HS-5 (cell line): Measurements from ENCODE around the gene MYOZ2.

Experiments
- DNase-seq: peaks from one replicate; pipeline ENCODE4 v3.0.0-alpha.2; 2012; ENCODE audit warnings: low read depth

MYOZ2 gene

DNA sequence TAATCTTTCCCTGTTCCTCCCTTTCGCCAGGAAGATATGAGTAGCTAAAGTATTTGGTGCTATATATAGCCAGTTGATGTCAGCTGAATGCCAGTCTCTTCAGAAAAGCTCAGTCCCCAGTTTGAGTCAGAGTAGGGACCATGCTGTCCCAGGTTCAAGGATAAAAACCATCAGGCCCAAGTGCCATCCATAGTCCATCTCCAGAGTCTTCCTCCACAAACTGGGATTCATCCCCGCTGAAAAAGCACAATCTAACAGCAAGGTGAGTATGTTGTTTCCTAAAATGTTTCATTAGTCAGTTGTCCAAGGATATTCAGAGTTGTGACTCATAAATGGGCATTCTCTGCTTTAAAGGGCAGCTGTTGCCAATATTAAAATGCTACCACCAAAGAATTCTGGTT is at the start of gene MYOZ2:
MYOZ2 (plus strand) TSS at position 112 of the 401 bp plus-strand sequence. CDS start 694 bp downstream, outside the sequence.
- no peak for DNase-seq

DNA sequence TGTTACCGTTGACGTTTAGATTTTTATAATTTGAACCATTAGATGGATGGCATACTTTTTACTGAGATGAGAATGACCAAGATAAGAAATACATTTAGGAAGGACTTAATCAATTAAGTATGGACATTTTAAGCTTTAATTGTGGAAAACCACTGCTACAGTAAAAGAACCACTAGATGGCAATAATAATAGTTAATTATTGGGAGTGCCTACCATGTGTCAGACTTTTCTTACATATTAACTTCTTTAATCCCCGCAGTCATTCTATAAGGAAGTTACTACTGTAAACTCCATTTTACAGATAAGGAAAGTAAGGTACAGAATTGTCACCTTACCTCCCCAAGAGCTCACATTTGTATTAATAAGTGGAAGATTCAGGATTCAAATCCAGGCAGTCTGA is 48.5 kb upstream of the MYOZ2 start:
- no peak for DNase-seq

DNA sequence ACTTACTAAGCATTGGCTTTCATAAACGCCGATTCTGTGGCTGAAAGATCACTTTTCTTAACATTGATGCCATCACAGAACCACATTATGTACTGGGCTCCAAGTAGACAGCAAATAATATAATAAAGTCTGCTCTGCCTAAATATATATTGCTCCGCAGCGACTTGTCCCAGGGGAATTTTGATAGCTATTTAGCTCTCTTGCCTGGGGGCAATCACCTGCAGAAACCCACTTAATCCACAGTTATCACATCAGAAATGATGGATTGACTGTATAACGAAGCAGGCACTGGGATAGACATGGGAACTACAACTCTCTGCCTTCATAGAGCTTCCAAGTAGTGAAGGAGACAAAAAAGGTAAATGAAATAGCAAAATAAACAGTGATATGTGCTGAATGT is 48.0 kb upstream of the MYOZ2 start:
- no peak for DNase-seq

DNA sequence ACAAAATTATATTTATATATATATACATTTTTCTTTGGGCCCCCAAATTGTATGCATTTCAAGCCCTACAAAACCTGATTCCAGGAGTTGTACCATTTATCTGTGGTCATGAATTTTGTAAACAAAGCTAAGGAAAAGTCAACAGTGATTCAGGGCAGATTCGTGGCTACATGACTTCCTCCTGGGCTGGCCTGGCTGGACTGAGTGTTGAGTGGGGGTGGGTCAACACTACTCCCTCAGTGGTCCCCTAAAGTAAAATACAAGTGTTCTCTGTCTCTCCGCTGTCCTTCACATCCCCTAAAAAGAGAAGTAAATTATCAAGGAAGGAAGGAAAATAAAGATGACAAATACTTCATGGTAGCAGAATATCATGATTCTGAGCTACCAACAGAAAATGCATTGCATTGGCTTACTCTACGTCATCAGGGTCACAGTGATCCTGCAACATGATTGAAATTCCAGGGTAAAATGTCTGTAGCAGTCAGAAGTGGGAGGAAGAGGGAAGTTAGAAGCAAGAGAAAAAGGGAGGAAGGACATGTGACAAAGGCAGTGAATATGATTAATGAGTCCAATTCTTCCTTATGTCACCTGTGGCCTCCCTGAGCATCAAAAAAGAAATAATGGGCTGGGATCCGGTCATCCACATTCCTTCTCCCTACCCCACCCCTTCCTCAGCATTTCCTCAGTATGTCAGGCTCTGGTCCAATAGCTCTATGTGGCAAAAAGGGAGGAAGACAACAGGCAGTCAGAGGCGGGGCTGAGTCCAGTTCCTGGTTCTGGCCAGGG is 42.4 kb upstream of the MYOZ2 start:
- no peak for DNase-seq

DNA sequence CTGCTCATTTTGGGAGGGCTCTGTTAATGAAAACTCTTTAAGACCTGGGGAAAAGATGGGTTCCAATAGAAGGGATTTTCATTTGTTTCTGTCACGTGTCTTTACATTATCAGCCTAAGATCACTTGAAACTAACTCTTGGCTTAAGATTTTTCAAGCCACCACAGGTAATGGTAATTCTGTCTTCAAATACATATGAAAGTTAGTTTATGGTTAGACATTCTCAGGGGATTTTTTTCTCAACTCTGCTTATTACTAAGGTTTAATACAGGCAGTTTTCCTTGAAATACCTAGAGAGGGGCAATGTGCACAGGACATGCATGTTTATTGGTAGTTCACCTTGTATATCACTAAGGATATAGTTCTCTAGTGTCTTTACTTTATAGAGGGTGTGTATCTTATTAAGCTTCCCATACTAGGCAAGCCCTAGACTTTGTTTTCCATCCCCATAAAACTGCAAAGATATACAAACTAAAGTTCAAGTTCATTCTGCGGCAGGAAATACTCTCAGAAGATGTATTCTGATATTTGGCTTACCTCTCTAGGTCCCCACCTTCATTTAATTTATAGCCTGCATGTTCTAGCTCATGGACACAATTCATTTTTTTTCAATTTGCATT is 38.2 kb upstream of the MYOZ2 start:
- no peak for DNase-seq

DNA sequence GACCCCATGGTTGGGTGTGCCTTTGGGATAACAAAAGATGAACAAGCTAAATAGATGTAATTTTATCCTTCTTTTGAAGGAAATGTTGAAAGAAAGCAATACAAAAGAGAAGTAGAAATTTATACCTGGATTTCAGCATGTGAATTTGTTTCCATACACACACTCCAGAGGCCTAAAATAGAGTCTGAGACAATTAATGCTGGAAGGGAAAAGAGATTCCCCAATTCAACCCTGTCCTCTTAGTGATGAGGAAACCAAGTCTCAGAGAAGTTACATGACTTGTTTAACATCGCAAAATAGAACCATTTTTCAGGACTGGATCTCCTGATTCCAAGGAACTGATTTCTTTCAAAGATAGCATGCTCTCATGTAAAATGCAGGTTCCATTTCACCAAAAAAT is 37.3 kb upstream of the MYOZ2 start:
- DNase-seq = no peak

DNA sequence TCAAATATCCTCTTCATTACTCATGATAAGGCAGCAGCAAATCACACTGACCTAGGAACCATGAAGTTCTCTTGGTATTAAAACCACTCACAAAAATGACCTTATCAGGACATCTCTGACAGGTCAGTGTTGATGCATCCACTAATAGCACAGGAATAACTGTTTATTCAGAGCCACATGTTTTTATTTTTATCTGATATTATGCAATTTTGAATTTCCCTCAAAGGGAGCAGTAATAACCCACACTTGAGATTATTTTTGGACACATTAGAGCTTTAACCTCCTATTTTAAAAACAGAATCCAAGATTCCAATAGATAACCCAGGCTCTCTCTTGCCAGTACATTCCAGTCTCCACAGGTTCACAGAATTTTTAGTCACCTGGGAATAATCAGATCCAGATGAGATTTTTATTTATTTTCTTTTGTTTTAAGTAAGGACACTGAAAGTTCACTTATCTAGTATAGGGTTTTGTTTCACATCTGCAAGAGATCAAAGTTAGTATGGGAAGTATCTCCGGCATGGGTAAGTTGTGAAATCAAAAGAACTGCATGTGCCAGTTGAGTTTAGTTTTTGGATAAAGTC is 36.3 kb upstream of the MYOZ2 start:
- peak; percentile 49 for DNase-seq

DNA sequence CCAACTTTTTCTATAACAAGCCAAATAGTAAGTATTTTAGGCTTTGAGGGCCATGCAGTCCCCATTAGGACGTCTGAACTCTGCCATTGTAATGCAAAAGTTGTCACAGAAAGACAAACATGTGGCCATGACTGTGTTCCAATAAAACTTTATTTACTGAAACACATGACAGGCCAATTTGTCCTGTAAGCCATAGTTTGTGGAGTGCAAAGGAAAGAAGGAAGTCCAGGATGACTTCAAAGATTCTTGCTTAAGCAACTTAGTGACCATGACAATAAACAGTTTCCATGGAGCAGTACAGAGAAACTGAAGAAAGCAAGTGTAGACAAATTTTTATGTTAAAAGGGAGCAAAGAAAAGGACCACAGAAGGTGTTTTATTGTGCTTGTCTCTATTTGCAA is 35.0 kb upstream of the MYOZ2 start:
- no peak for DNase-seq

DNA sequence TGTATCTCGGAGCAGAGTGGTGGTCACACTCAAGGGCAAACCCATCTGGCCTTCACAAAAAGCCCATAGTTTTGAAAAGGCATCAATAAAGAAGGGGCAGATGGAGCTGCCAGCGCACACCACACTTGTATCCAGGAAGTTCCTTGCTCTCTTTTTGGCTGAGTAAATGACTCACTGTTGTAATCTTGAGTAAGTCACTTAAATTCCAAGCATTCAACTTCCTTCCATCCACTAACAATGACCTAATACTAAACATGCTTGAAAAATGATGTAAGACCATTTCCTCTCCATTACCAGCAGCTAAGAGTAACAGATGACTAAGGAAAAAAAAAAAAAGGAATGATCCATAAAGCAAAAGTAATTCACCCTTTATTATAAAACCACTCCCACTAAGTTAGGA is 32.4 kb upstream of the MYOZ2 start:
- DNase-seq = peak; percentile 88

DNA sequence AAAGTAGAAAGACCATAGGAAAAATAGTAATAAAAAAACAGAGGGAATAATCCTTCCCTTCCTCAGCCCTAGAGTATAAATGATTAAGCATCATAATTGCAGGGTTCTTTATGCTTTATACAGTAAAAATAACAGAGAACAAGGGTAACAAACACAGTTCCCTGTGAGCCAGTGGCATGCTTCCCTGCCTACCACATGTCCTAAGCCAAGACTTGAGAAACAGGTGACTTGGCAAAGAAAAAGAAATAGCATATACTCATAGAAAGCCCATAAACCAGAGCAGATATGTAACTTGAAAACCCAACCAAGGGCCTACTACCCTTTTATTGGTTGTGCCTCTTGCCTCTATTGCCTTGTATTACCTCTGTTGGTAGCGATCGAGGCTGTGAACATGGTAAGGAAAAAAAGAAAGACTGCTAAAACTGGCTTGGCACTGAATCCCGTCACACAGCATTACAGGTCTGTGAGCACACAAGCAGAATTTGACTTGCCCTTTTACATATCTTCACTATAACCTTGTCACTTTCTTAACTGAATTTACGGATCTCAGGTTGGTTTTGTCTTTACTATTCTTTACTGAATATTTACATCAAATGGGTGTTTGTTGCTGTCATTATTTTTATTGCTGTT is 30.9 kb upstream of the MYOZ2 start:
- DNase-seq = no peak

DNA sequence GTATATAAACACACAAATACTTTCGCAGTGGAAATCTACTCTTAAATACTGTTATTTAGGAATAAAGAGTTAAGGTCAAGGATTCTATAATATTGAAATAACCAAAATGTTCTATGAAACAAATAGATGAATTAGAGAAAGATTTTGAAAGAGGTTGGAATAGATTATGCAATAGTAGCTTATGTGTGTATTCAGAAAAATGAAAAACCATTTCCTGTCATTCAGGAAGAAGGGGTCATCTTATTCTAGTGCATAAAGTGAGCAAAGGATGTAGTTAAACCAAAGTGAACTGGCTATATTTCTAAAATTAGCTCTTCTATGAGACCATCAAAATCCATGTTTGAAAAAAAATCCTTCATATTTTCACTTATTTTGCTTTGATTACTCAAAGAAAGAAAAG is 30.0 kb upstream of the MYOZ2 start:
- no peak for DNase-seq

DNA sequence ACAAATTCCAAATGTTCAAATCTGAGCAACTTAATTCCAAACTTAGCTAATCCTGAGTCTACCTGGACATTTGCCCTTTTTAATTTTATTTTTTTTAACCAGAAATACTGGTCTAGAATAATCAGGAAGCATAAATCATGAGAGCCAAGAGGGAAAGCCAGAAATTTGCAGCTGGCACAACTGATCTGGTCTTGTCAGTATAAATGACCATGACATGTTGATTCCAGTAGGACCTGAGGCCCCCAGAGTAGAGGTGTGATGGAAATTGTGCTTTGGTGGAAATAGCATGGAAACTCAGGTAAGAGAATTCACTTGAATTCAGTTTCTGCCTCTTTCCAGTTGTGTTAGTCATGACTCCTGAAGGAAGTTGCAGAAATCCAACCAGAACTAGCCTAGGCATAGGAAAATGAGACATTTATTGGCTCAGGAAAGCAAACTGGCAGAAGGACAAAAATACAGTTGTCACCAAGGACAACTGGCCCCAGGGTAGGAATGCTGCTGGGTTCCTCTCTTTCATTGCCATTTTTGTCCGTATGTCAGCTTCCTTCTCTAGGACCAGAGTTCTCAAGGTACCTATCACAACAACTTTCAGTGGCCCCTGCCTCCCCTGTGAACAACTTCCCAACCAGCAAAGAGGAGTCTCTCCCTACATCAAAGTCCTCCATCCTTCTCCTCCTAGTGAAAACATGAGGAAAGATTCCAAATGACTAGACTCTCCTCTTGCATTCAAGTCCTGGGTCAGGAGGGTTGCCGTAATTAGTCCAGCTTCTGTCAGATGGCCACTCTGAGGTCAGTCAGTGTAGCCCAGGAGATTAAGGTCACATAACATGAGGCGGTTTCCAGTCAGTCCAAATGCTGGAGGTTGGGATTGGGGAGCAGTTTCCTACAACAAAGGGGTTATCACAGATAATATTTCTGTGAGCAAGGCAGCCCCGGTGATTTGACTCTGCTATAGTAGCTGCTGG is 29.3 kb upstream of the MYOZ2 start:
- no peak for DNase-seq

DNA sequence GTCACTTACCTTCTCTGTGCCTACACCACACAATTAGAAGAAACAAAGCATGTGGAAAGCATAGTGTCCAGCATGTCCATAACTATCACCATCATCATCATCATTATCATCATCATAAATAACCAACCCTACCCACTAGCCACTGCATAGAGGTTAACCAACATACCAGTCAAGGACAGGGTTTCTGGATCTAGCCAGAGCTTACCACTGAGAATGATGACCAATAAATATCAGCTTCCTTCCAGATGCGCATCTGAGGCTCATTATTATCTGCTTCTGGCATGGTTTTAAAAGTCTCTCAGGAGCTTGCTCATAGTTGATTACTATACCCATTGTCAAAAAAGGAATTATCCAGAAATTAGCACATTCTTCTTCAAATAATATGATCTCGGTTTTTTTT is 25.5 kb upstream of the MYOZ2 start:
- DNase-seq = no peak

DNA sequence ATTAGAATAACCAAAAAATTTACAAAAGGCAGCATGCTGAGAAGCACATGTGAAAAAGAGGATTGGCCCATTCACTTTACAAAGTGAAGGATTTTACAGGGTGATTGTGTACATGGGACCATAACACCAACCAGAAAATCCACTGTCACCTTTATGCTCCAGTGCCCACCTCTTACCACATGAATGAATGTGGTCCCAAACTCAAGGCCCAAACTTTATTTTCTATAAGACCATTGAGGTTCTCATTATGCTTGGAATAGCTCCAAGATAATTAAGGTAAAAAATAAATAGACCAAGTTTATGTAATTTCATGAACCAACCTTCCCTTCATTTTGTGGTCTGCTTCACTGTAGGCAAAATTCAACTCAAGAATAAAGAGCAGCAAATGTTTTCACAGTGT is 24.3 kb upstream of the MYOZ2 start:
- no peak for DNase-seq

DNA sequence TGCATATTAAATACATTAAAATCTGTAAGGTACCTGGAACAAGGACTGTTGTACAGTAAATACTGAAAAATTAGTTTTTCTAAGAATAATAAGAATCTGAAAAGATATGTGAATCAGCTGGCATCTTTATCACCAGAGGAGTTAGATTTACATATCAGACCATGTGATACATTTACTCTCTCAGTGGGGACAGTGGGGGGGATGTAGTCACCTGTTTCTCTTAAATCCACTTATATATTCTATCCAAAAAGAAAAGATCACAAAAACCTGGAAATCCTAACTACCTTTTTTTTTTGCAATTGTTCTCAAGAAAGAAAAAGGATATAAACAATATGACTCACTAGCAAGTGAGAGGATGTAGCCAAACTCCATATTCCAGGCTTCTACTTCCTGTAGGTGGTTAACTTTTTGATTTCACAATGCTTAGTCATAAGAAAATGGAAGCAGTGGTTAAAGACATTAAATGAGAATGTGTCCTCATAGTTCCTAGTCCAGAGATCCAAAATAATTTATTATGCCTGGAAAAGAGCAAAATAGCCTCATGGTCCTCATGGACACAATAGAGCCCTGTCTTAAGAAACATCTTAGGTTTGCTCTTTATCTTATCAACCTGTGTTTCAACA is 22.5 kb upstream of the MYOZ2 start:
- DNase-seq = peak; percentile 76

DNA sequence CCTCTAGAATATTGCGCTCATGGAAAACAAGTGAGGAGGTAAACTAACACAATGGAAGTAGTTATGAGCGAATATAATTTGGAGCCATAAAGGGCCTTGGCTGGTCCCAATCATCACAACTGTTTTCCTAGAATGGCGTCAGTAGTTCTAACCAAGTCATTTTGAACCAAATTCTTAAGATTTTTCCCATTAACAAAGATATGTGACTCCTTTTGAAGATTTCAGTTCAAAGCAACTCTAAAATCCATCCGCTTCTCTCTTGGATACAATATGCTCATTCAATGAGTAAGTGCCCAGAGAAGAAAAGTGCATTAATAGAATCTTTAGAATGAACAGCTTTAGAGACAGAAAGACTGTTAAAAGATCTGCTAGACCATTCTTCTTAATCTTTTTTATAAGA is 19.6 kb upstream of the MYOZ2 start:
- no peak for DNase-seq

DNA sequence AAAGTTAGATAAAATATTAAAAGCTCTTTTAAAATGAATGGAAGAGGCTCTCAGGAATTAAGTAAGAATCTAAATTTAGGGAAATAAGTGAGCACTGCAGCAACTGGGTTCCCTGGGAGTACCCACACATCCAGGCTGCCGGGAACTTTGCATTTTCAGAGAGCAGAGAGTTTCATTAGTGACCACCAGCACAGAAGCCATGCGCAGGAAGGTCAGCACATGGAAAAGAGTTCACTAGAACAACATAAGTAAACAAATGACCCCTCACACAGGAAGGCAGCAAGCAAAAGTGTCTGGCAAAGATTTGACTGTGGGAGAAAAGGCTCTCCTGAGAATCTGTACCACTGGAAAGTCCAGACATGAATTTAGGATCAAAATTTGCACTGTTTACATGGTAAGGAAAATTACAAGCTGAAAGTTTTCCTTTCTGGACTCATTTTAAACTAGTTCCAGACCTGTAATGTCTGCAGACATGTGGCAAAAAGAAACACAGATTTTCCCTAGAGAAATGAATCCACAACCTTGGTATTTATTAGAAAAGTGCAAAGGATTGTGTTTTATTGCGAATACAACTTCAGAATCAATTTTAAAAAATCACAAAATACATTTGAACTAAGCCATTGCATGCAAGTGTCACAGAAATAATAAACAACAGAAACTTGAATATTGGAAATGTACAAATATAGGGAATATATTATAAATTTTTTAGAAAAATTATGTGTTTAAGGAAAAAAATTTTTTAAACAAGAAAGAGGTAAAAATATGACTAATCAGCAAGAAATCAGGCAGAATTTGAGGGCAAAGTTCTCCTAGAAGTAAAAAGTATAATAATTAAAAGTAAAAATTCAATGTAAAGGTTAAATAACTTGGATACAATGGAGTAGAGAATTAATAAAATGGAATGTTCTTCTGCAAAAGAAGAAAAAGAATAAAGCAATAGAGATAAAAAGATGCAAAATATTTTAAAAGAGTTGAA is 18.4 kb upstream of the MYOZ2 start:
- no peak for DNase-seq

DNA sequence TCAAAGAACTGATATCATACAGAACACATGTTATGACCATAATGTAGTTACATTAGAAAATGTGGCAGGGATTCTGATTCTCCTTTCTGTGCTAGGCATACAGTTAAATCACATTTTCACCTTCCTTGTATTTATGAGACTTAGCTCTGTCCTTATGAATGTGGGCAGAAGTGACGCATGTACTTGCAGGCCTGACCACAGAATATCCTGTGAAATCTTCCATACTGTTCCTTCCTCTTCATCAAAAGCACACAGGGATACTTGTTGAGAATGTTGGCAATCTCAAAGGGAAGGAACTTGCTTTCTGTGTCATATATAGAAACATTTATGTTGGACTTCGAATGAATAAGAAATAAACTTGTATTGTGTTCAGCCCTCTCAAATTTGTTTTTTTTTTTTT is 17.2 kb upstream of the MYOZ2 start:
- no peak for DNase-seq

DNA sequence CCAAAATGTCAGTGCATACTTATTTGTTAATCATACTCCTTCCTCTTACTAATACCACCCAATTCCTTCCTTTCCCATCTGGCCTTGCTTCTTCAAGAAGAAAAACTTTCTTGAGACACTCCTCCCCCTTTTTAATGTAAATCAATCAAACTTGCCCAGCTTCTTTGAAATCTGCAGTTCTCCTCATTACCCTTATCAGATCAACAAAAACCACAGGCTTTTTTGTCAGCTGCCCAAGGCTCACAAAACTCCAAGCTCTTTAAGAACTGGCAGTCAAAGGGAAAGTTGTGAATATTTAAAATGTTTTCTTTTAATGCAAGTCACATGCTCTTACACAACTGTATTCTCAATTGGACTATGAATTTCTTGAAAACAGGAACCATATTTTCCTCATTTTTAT is 11.3 kb upstream of the MYOZ2 start:
- no peak for DNase-seq

DNA sequence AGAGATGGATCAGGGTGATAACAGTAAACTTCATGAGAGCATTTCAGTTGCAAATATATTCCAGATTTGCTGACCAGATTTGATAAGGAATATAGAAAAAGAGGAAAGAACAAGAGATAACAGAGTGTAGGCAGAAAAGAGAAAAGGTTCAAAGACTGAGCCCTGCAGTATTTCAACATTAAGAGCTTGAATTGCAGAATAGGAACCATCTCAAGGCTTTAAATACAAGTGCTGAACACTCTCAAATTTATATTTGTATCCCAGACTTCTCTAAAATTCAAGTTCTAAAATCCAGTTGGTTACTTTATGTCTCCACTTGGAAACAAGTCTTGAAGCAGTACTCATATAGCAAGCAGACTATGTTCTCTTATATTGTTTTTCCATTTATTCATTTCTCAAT is 9.7 kb upstream of the MYOZ2 start:
- DNase-seq = no peak
